GM21390 (cell line): ENCODE results near the gene BTLA.
A peak's percentile ranks its signal among the peaks of the same experiment; 100 is the strongest.
"Not testable (repeated sequence)": the region's sequence is repeated elsewhere in the genome, so short reads cannot be mapped to it uniquely, and the experiment has no call there.

Experiments used
- ATAC-seq: cut with Tn5 transposase; IDR thresholded peaks from one replicate; pipeline ENCODE4 v1.9.1; 2021; ENCODE audit not compliant: unreplicated experiment

BTLA gene

GRCh38 chr3:112492124-112492523, 7.1 kb downstream of the BTLA start:
- no peak for ATAC-seq

DNA sequence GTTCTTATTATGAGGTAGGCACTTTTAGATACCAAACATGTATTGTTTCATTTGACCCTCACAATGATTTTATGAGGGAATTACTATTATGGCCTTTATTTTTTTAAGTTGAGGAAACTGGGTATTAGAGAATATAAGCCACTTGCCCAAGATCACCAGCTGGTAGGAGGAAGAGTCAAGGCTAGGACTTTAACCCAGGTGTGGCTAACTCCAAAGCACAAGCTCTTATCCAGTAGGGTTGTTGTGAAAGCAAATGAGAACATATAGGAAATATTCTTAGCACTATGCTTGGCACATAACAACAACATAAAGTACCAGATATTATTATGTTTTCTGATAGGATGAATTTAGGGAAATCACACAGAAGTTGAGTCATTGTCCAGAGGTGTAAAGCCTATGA, 7.9 kb downstream of the BTLA start:
- no peak for ATAC-seq

- peak; percentile 53 for ATAC-seq
Observed at GRCh38 chr3:112489674-112490479, 9.4 kb downstream of the BTLA start.

DNA sequence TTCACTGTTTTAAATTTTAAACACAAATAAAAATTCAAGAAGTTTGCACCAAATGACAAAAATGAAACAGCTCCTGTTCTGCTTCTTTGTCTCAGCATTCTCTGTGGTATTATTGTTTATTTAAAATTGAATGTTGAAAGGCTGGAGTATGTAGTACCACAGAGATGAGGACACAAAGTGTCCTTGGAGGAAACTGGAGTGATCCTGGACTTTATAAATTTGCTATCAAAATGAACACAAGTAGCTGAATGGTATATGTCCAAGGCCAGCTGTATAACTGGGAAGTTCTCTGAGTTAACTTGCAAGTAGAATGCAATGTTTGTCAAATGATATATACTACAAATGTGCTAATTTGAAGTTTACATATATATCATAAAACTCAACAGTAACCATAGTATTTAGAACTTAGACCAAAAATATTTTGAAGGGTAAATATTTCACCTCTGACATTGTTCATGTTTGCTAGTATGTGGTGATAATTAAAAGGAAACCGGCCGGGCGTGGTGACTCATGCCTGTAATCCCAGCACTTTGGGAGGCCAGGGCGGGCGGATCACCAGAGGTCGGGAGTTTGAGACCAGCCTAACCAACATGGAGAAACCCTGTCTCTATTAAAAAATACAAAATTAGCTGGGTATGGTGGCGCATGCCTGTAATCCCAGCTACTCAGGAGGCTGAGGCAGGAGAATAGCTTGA, 12.3 kb downstream of the BTLA start:
- ATAC-seq, result no peak

GRCh38 chr3:112484352-112484751, 14.9 kb downstream of the BTLA start:
- ATAC-seq, result no peak

DNA sequence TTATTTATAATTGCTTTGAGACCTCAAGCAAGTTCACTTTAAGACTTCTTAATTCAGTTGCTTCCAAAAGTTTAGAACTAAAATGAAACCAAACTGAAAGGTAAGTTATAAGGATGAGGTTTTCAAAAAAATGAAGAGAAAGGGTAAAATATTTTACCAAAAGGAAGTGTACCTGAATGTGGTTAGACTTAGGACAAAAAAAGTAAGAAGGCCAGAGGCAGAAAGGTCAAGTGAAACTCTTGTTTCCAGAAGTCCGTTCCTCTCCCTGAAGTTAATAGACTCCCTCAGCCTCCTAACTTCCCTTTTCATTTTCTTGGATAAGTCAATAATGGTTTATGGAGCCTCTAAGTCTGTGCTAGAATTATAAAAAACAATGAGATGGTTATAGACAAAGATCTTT, 16.6 kb downstream of the BTLA start:
- peak; percentile 60 for ATAC-seq

DNA sequence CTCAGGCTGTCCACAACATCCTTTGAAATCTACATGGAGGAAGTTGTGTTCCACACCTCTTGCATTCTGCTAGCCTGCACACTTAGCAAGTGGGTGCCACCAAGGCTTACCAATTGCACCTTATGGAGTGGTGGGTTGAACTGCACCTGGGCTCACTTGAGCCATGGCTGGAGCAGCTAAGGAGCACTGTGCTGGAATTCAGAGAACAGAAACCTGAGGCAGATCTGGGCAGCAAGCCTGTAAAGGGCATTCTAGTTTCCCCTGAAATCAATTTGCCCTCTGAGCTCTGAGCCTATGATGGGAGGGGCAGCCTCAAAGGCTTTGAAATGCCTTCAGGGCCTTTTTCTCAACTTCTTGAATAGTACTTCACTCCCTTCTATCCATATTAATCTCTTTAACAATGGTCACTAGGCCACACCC, 18.0 kb downstream of the BTLA start:
- ATAC-seq, result no peak

GRCh38 chr3:112477891-112478290, 21.4 kb downstream of the BTLA start:
- no peak for ATAC-seq

DNA sequence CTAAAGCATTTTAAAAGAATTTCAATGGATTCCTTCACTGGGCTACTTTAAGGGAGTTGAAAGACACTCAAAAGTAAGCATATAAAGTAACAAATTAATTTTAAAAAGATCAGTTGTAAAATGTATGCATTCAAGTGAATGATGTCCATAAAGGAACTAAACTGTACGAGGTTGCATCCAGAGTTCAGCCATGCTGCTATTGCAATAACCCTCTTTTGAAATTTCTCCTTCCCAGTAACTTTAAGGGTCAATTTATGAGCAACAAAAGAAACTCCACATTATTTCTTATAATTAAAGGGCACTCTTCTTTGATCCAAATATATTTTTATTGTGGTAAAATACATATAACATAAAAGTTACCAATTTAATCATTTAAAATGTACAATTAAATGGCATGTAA, 22.9 kb downstream of the BTLA start:
- no peak for ATAC-seq

DNA sequence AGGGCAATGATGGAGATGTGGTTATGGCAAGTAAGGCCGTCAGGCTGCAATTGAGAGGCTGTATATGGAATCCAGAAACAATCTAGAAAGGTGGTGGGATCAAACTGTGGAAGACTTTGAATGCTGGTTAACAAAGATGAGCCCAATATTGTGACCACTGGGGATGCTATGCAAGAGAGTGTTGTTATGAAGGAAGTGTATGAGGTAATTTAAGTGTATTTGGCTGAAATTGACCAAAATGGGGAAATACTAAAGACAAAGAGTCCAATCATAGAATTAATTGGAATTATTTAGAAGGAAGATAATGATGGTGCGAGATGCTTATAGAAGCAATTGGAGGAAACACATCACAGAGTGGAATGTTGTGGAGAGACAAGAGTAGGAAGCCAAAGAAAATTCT, 24.5 kb downstream of the BTLA start:
- no peak for ATAC-seq

DNA sequence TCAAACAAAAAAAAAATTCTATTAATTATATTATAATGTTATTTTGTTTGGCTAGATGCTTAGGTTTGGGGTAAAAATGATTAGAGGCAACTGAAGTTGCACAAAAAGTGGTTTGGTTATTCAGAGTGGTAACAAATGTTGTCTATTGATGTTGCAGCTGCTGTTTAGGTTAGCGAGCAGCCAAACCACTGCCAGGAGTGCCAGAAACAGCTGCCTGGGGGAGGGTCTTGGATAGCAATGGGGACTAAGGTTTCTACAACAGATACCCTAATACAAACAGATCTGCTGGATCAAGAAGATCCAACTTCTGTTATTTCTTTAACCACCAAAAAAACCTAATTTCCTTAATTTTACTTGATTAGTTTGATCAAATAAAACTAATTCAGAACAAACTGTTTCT, 26.6 kb downstream of the BTLA start:
- ATAC-seq, result no peak

DNA sequence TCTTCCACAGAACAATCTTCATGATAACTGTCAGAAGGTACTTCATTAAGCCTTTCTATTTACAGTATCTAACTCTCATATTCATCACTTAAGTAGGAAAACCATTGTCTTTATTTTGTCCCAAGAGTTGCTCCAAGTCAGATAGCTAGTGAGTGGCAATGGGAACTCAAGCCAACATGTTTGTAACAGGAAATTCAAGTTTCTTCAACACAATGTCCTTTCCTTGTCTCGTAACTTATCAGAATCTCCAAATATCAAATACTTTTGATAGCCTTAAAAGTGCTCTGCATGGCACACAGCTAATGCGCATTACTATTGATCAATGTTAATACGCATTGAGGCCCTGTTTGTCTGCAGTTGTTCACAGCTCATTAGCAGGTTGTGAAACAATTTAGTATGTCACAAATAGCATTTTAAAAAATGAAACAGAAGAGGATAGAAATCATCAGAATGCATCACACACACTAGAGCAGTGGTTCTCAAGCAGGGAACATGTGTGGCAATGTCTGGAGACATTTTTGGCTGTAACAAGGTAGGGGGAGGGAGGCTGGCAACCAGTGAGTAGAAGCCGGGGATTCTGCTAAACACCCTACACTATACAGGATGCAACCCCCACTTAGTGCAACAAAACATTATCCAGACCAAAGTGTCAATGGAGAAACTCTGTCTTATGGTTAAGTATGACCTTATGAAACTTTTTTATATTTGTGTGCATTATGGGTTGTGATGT, 27.5 kb downstream of the BTLA start:
- no peak for ATAC-seq

- ATAC-seq, result no peak
Observed at GRCh38 chr3:112470788-112471187, 28.5 kb downstream of the BTLA start.

- ATAC-seq, result no peak
Observed at GRCh38 chr3:112469671-112470070, 29.6 kb downstream of the BTLA start.

- no peak for ATAC-seq
Observed at GRCh38 chr3:112467539-112467938, 31.7 kb downstream of the BTLA start.

DNA sequence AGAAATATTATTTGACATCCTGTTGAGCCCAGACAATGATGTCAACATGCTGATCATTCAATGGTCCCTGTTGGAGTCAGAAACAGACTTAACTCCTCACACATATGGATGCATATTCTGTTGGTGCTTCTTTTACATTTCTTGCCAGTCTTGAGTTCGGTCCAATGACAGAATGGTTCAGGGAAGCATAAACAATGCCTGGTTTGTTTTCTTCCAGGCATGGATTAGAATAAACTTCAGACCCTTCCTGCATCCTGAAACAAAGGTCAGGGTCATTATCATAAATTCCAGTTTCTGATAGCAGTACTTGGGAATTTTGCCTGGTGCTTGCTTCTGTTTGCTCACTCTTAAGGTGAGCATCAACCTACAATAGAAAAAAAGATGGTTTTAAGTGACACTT, 33.3 kb downstream of the BTLA start:
- ATAC-seq, result no peak

GRCh38 chr3:112464264-112464663, 35.0 kb downstream of the BTLA start:
- ATAC-seq, result no peak

DNA sequence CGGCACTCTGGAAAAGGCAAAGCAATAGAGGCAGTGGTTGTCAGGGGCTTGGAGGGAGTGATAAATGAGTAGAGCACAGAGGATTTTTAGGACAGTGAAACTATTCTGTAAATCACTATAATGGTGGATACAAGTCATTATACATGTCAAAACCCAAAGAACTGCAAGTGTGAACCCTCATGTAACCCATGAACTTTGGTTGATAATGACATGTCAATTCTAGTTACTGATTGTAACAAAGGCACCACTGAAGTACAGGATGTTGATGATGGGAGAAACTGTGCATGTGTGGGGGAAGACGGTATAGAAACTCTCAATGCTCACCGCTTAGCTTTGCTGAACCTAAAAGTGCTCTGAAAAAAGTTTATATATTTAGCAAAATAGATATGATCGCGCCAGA, 36.0 kb downstream of the BTLA start:
- ATAC-seq, result peak; percentile 44

GRCh38 chr3:112461787-112462186, 37.5 kb downstream of the BTLA start:
- not testable (repeated sequence) for ATAC-seq

DNA sequence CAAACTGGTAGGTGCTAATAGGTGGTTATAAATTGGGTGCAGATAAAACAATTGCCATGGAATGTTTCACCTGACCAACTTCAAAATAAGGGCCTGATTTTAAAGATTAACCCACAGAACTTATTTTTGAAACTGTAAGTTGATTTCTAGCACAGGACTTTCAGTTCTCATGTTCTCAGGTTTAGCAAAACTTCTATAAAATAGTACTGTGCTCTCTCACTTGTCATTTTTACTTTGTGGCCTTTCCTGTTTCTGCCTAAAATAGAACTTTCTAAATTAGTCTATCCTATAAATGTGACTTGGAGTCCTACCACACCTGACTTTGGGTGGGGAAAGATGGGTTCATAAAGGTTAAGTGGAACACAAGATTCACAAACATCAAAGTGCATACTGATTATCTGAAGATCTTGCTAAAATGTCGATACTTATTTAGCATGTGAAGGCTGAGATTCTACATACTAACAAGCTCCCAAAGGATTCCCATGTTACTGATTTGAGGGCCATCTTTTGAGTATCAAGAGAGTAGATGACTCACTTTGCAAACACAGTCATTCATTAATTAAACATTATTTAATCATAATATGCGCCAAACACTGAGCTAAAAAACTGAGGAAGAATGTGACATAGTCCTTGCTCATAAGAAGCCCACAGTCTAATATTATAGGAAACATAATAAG, 38.6 kb downstream of the BTLA start:
- peak; percentile 47 for ATAC-seq

DNA sequence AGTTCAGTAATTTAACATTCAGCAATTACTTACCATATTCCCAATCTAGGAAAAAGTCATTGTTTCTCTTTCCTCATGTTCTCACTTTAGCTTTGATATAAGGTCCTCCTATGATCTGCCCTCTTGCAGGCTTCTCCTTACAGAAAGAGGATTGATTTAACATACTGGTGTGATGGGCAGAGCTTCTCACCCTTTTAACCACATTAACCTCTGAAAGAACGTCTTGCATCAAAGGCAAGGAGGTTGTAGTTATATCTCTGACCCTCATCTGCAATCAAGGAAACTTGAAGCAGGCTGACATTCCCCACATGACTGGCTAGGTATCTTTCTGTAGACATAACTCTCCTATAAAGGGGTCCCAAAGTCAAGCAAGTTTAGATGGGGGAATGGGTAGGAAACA, 39.5 kb downstream of the BTLA start:
- ATAC-seq, result peak; percentile 36
